B cell (primary cell): ENCODE results near the gene TULP1. TPM values are rescaled to one million over a fixed set of nuclear protein-coding genes. Genes with fewer than 3 reads are reported as not detected.

Experiments used
- ATAC-seq: fragments of 200-7000 bp; cut with Tn5 transposase; one replicate; pipeline ENCODE4 v1.10.0; 2021; ENCODE audit warnings: low read depth, mild to moderate bottlenecking, moderate number of reproducible peaks, moderate library complexity
- CTCF ChIA-PET: fragments of 350-600 bp; sonication (Branson Sonifier 250); formaldehyde crosslinking; loops from one replicate; lab custom pipeline; 2021; ENCODE audit warnings: antibody characterized with exemption, inconsistent platforms; lab: Charles Lee
- POLR2A ChIA-PET: fragments of 350-600 bp; sonication (Branson Sonifier 250); formaldehyde crosslinking; loops from one replicate; lab custom pipeline; 2021; ENCODE audit warnings: antibody characterized with exemption; lab: Charles Lee
- DNase-seq: peaks from one replicate; pipeline ENCODE4 v3.0.0; 2013
- H2AFZ ChIP-seq: 2 replicates; pipeline ENCODE4 v1.6.1; 2012; ENCODE audit warnings: mild to moderate bottlenecking, low read depth, low read length; ENCODE audit not compliant: insufficient read depth, poor library complexity, severe bottlenecking
- H3K27ac ChIP-seq, 2 donors: 1 replicate in 1 of 2; 2 replicates in 1 of 2; pipeline ENCODE4 v1.5.1; 2012 to 2013; ENCODE audit warnings: low read length in 2 of 2, mild to moderate bottlenecking in 2 of 2, moderate library complexity in 1 of 2
- H3K27me3 ChIP-seq, 4 experiments: fragments of 200-600 bp in 1 of 4; sonication (generic) in 1 of 4; replicated peaks in 1 of 4; 1 replicate in 2 of 4; 2 replicates in 2 of 4; pipeline versions ENCODE4 v1.6.1 to v1.7.0; 2013 to 2016; ENCODE audit warnings: low read length in 3 of 4, mild to moderate bottlenecking in 2 of 4, mixed read lengths in 1 of 4, moderate library complexity in 1 of 4; ENCODE audit not compliant: insufficient read depth in 4 of 4, control insufficient read depth in 3 of 4; ENCODE audit errors: control extremely low read depth in 1 of 4
- H3K36me3 ChIP-seq, 2 experiments: replicated peaks in 1 of 2; 1 replicate in 1 of 2; 2 replicates in 1 of 2; pipeline versions ENCODE4 v1.6.1 to v1.7.1; 2013; ENCODE audit warnings: low read length in 1 of 2; ENCODE audit not compliant: insufficient read depth in 2 of 2, control insufficient read depth in 1 of 2; ENCODE audit errors: control extremely low read depth in 1 of 2, extremely low read depth in 1 of 2
- H3K4me1 ChIP-seq, 2 donors: fragments of 200-600 bp in 1 of 2; sonication (generic) in 1 of 2; 1 replicate in 1 of 2; 2 replicates in 1 of 2; pipeline versions ENCODE4 v1.5.1 to v1.6.1; 2013 to 2017; ENCODE audit warnings: low read length in 2 of 2; ENCODE audit not compliant: control insufficient read depth in 2 of 2, insufficient read depth in 2 of 2
- H3K4me2 ChIP-seq: replicated peaks from 2 replicates; pipeline ENCODE3; 2012; ENCODE audit warnings: mild to moderate bottlenecking, low read depth, low read length; ENCODE audit not compliant: poor library complexity, severe bottlenecking
- H3K4me3 ChIP-seq, 5 experiments: fragments of 200-600 bp in 1 of 5; sonication (generic) in 1 of 5; 1 replicate in 3 of 5; 2 replicates in 2 of 5; pipeline versions ENCODE4 v1.5.1 to v1.7.0; 2011 to 2016; ENCODE audit warnings: low read length in 4 of 5, mild to moderate bottlenecking in 4 of 5, low read depth in 2 of 5, control low read depth in 1 of 5, moderate library complexity in 1 of 5; ENCODE audit not compliant: insufficient read depth in 1 of 5; ENCODE audit errors: control extremely low read depth in 1 of 5, extremely low read depth in 1 of 5
- H3K79me2 ChIP-seq: fragments of 200-600 bp; sonication (generic); one replicate; pipeline ENCODE4 v1.6.0; 2016; ENCODE audit warnings: low read length; ENCODE audit not compliant: control insufficient read depth, insufficient read depth
- H3K9ac ChIP-seq: fragments of 200-600 bp; sonication (generic); 2 replicates; pipeline ENCODE4 v1.6.1; 2017; ENCODE audit warnings: mild to moderate bottlenecking, low read length, moderate library complexity
- H3K9me3 ChIP-seq, 3 donors: one replicate each; pipeline versions ENCODE4 v1.6.1 to v1.7.1; 2013; ENCODE audit warnings: low read length in 2 of 3; ENCODE audit not compliant: control insufficient read depth in 2 of 3, insufficient read depth in 1 of 3; ENCODE audit errors: control extremely low read depth in 1 of 3
- H4K20me1 ChIP-seq: 2 replicates; pipeline ENCODE4 v1.6.0; 2012; ENCODE audit warnings: mild to moderate bottlenecking, low read length; ENCODE audit not compliant: insufficient read depth, control insufficient read depth, poor library complexity, severe bottlenecking
- H3K27ac Mint-ChIP-seq: one replicate; pipeline ENCODE4 v1.8.0; 2021; ENCODE audit warnings: mixed read lengths
- H3K27me3 Mint-ChIP-seq: one replicate; pipeline ENCODE4 v1.8.0; 2021; ENCODE audit warnings: mixed read lengths
- H3K4me1 Mint-ChIP-seq: one replicate; pipeline ENCODE4 v1.8.0; 2021; ENCODE audit warnings: mixed read lengths
- H3K4me3 Mint-ChIP-seq: one replicate; pipeline ENCODE4 v1.8.0; 2021; ENCODE audit warnings: mixed read lengths
- H3K9me3 Mint-ChIP-seq: one replicate; pipeline ENCODE4 v1.8.0; 2022; ENCODE audit warnings: mixed read lengths; ENCODE audit not compliant: insufficient read depth
- EZH2 ChIP-seq: IDR thresholded peaks from 2 replicates; pipeline ENCODE4 v1.6.1; 2012; ENCODE audit warnings: borderline replicate concordance, low read depth, mild to moderate bottlenecking, moderate library complexity, low read length; ENCODE audit not compliant: insufficient read depth, poor library complexity, severe bottlenecking
- WGBS: methylation state at CpG from one replicate; pipeline ENCODE4 v1.1.5; 2013; ENCODE audit warnings: missing lambda C conversion rate; ENCODE audit not compliant: insufficient coverage; 5-methylcytosine and 5-hydroxymethylcytosine counted together
- intact Hi-C: fragments of 100-400 bp; cut with micrococcal nuclease; formaldehyde crosslinking; loops from one replicate; pipeline ENCODE4 v1.10.0; 2022
- polyA plus RNA-seq: library from polyadenylated mRNA; depleted of rRNA; stranded (reverse); fragments of >200 nt; gene quantifications from 2 replicates; pipeline ENCODE4 v1.2.3, GENCODE V29; 2012
- total RNA-seq, 2 donors: library from RNA; stranded (reverse); fragments of 120-200 nt in 1 of 2; gene quantifications; 1 replicate in 1 of 2; 2 replicates in 1 of 2; pipeline versions ENCODE4 v1.2.3 to v1.2.4, GENCODE V29; 2013 to 2022
- TF ChIP-seq, protein P1 (sequence below): fragments of 200-600 bp; IDR thresholded peaks from one replicate; pipeline ENCODE4 v1.8.0; 2022; ENCODE audit warnings: antibody characterized with exemption, mild to moderate bottlenecking

The TULP1 gene
- total and polyA plus RNA-seq, 2 donors (not counting 1 experiment from before 2014, with no cell fraction given), result not detected

- no peak overlapping the region for H3K4me2 ChIP-seq
- H3K9ac ChIP-seq, result no peak overlapping the region
Measured at GRCh38 chr6:35454391-35455110, 58.1 kb downstream of the TULP1 start.

More at GRCh38 chr6:35454391-35455110, 58.1 kb downstream of the TULP1 start:
- H3K27me3 Mint-ChIP-seq, result no peaks in the 10 kb centered on the region
- DNase-seq (no peak), ATAC-seq (no peak)
- peaks cover 33% of the 10 kb centered on the region for H3K4me1 Mint-ChIP-seq
- no peak overlapping the region for H3K27ac Mint-ChIP-seq
- no peak overlapping the region for H3K4me3 Mint-ChIP-seq
- H3K4me3 ChIP-seq, result no peak overlapping the region
- H3K27ac ChIP-seq, result no peak overlapping the region
- peaks cover 14 to 17% of the 10 kb centered on the region in 2 donors for H3K4me1 ChIP-seq
- H3K9me3 ChIP-seq, result no peaks in the 10 kb centered on the region
- 94% methylated on average over 9 of the region's 9 CpGs for WGBS
- TF ChIP-seq, protein P1, sequence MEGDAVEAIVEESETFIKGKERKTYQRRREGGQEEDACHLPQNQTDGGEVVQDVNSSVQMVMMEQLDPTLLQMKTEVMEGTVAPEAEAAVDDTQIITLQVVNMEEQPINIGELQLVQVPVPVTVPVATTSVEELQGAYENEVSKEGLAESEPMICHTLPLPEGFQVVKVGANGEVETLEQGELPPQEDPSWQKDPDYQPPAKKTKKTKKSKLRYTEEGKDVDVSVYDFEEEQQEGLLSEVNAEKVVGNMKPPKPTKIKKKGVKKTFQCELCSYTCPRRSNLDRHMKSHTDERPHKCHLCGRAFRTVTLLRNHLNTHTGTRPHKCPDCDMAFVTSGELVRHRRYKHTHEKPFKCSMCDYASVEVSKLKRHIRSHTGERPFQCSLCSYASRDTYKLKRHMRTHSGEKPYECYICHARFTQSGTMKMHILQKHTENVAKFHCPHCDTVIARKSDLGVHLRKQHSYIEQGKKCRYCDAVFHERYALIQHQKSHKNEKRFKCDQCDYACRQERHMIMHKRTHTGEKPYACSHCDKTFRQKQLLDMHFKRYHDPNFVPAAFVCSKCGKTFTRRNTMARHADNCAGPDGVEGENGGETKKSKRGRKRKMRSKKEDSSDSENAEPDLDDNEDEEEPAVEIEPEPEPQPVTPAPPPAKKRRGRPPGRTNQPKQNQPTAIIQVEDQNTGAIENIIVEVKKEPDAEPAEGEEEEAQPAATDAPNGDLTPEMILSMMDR, result no peak
- no peak for TF ChIP-seq EZH2
- H3K27me3 ChIP-seq, result no peaks in the 10 kb centered on the region
- intact Hi-C loops, result loop anchor here (5.0 kb wide), 1 partner anchor 573 kb away; the partner anchor contains the start of gene MAPK14
- H2AFZ ChIP-seq, result no peak overlapping the region
- ChIA-PET POLR2A (interaction anchor here (0.5 kb wide), 1 partner anchor 149 kb away, joined by 5 read pairs; no protein-coding TSS in a partner anchor), CTCF (interaction anchor here (1.1 to 11.4 kb wide), 4 partner anchors 14 to 161 kb away, joined by 3 to 127 read pairs (median 3); partner anchors contain the start of genes DEF6 and RPL10A)
- H3K36me3 ChIP-seq, result peaks cover under 1 to 14% of the 10 kb centered on the region in 2 experiments
- H3K9me3 Mint-ChIP-seq, result no peaks in the 10 kb centered on the region
- peaks cover 8% of the 10 kb centered on the region for H4K20me1 ChIP-seq
- peaks cover 4% of the 10 kb centered on the region for H3K79me2 ChIP-seq
